ENCODE results near the gene KIF1A. TPM values are rescaled to one million over a fixed set of nuclear protein-coding genes. Genes with fewer than 3 reads are reported as not detected.

KIF1A gene
- total and polyA plus RNA-seq, 2 donors (not counting 3 experiments of a cell fraction or from before 2014, with no cell fraction given), result 0.11 to 0.64 TPM

DNA sequence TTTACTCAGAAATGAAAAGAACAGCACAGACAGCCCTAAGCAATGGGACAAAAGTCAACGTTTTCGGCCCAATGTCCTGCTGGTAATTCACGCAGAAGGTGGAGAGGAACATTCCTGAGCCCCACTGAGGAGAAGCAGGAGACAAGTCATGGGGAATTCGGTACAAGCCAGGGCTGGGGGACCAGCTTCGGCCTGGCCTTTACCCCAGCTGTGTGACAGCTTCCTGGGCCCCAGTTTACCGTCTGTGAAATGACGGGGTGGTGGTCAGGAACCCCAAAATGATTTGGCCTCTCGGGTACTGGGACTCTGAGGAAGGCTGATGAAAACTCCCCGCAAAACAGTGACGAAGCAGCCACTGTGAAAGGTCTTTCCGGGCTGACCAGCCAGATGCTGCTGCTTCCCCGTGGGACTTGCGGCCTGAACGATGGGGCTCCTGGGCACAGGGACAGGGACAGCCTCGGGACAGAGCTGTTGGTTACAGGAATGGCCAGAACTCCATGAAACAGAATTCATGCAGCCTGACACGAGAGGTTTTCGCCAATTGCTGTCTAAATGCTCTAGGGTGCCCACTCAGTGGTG is 21.6 kb downstream of the KIF1A start:
- Histone ChIP-seq H4K20me1 (replicated peaks; ENCODE audit: control insufficient read depth, extremely low read depth, insufficient read depth, low read length) (no peaks in the 10 kb centered on the region), H3K27ac (ENCODE audit: insufficient read depth, low read depth, low read length) (no peak overlapping the region), H3K36me3 (ENCODE audit: control insufficient read depth in 2 of 2, extremely low read depth in 1 of 2, insufficient read depth in 2 of 2, low read length in 2 of 2) (no peaks in the 10 kb centered on the region), H3K9ac (replicated peaks; ENCODE audit: extremely low read depth, insufficient read depth, low read length) (no peak overlapping the region), H3K9me1 (replicated peaks; ENCODE audit: control insufficient read depth, extremely low read depth, insufficient read depth, low read length) (no peaks in the 10 kb centered on the region), H3K4me1 (ENCODE audit: control insufficient read depth, extremely low read depth, insufficient read depth, low read length) (no peaks in the 10 kb centered on the region), H3K27me3 (ENCODE audit: control insufficient read depth in 2 of 2, insufficient read depth in 2 of 2, low read length in 2 of 2) (peaks cover 13 to 22% of the 10 kb centered on the region in 2 experiments), H3K9me3 (replicated peaks; ENCODE audit: control insufficient read depth, insufficient read depth, low read length) (no peaks in the 10 kb centered on the region), H3K4me2 (ENCODE audit: insufficient read depth, low read length) (no peak overlapping the region), H3K79me2 (ENCODE audit: control insufficient read depth, insufficient read depth, low read length) (no peaks in the 10 kb centered on the region), H3K4me3 (replicated peaks in 1 of 3; ENCODE audit: insufficient read depth in 1 of 3, low read depth in 1 of 3, low read length in 3 of 3) (no peak overlapping the region), H2AFZ (ENCODE audit: low read depth, low read length) (no peak overlapping the region)
- dilution Hi-C loops (cut with MboI; ENCODE audit: extremely low pct_ligation_motif_present, low sequenced_read_pairs) (no loop called here), intact Hi-C loops (cut with micrococcal nuclease) (no loop called here)
- no peak for TF ChIP-seq GATA2 (IDR thresholded peaks at IDR 0.05; ENCODE audit: insufficient read depth, insufficient read length, low read depth, low read length)
- TF ChIP-seq EZH2 (IDR thresholded peaks at IDR 0.05; ENCODE audit: borderline replicate concordance, low read depth, low read length, severe bottlenecking), result no peak
- no peak for TF ChIP-seq POLR2A (IDR thresholded peaks at IDR 0.05; ENCODE audit: low read depth, low read length)
- no peak for TF ChIP-seq MAX (IDR thresholded peaks at IDR 0.05; ENCODE audit: insufficient read depth, insufficient read length)
- no peak for TF ChIP-seq JUN (IDR thresholded peaks at IDR 0.05; ENCODE audit: borderline replicate concordance, insufficient read depth, insufficient read length, low read depth)
- no peak for TF ChIP-seq POLR2AphosphoS5 (IDR thresholded peaks at IDR 0.05; ENCODE audit: insufficient read depth, low read depth, low read length)
- TF ChIP-seq, protein P1, sequence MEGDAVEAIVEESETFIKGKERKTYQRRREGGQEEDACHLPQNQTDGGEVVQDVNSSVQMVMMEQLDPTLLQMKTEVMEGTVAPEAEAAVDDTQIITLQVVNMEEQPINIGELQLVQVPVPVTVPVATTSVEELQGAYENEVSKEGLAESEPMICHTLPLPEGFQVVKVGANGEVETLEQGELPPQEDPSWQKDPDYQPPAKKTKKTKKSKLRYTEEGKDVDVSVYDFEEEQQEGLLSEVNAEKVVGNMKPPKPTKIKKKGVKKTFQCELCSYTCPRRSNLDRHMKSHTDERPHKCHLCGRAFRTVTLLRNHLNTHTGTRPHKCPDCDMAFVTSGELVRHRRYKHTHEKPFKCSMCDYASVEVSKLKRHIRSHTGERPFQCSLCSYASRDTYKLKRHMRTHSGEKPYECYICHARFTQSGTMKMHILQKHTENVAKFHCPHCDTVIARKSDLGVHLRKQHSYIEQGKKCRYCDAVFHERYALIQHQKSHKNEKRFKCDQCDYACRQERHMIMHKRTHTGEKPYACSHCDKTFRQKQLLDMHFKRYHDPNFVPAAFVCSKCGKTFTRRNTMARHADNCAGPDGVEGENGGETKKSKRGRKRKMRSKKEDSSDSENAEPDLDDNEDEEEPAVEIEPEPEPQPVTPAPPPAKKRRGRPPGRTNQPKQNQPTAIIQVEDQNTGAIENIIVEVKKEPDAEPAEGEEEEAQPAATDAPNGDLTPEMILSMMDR (IDR thresholded peaks at IDR 0.05; ENCODE audit: extremely low read depth in 1 of 2, insufficient read depth in 1 of 2, low read depth in 1 of 2, low read length in 2 of 2), result no peak
- no peak for TF ChIP-seq FOS (IDR thresholded peaks at IDR 0.05; ENCODE audit: borderline replicate concordance, insufficient read depth, low read length)
- no peak for TF ChIP-seq MYC (IDR thresholded peaks at IDR 0.05; ENCODE audit: low read depth, low read length)
- POLR2A ChIA-PET, result no interaction called here
- FAIRE-seq (no peak), DNase-seq (ENCODE audit: low read depth, low spot score) (no peak)
- CTCF ChIA-PET, result no interaction called here
- BruUV-seq (replicated peaks), result no TSS peak

All from endothelial cell of umbilical vein (primary cell).